Right lobe of liver (tissue), 6 donors: ENCODE measurements around the gene NHLRC4. TPM values are rescaled to one million over a fixed set of nuclear protein-coding genes. Genes with fewer than 3 reads are reported as not detected.
A peak's percentile ranks its signal among the peaks of the same experiment; 100 is the strongest.

Experiments used
- ATAC-seq, 4 donors: fragments of 200-7000 bp; cut with Tn5 transposase; one replicate each; pipeline ENCODE4 v1.9.1; 2020; ENCODE audit warnings: mild to moderate bottlenecking in 4 of 4, moderate library complexity in 4 of 4
- DNase-seq, 3 donors: peaks; one replicate each; pipeline ENCODE4 v3.0.0-alpha.2; 2020
- H3K27ac ChIP-seq, 3 donors: fragments of 200-600 bp; one replicate each; pipeline ENCODE4 v1.8.0; 2022
- H3K27me3 ChIP-seq, 2 donors: fragments of 200-600 bp; one replicate each; pipeline ENCODE4 v1.8.0; 2022
- H3K36me3 ChIP-seq, 4 donors: fragments of 200-600 bp; sonication (generic) in 1 of 4; one replicate each; pipeline versions ENCODE4 v1.5.1 to v1.8.0; 2017 to 2022; ENCODE audit warnings: control low read depth in 1 of 4
- H3K4me1 ChIP-seq, 4 donors: fragments of 200-600 bp; sonication (generic) in 1 of 4; one replicate each; pipeline versions ENCODE4 v1.5.1 to v1.8.0; 2017 to 2022; ENCODE audit warnings: control low read depth in 1 of 4
- H3K4me3 ChIP-seq, 3 donors: fragments of 200-600 bp; one replicate each; pipeline ENCODE4 v1.8.0; 2022
- H3K9me3 ChIP-seq, 4 donors: fragments of 200-600 bp; sonication (generic) in 1 of 4; one replicate each; pipeline versions ENCODE4 v1.5.1 to v1.8.0; 2017 to 2022; ENCODE audit warnings: control low read depth in 1 of 4
- POLR2A ChIP-seq: fragments of 450-650 bp; IDR thresholded peaks from one replicate; pipeline ENCODE4 v1.6.1; 2017; ENCODE audit warnings: antibody characterized with exemption, mild to moderate bottlenecking
- WGBS: methylation state at CpG from one replicate; pipeline ENCODE4 v1.1.6; 2018; ENCODE audit warnings: low coverage, low lambda C conversion rate; ENCODE audit not compliant: insufficient coverage; ENCODE audit errors: missing lambda C conversion rate; 5-methylcytosine and 5-hydroxymethylcytosine counted together
- intact Hi-C, 2 donors: fragments of 100-400 bp; cut with DNase I; formaldehyde crosslinking; loops; one replicate each; pipeline versions ENCODE4 v1.11.2 to v1.14.1; 2022
- total RNA-seq, 6 experiments: library from RNA; depleted of rRNA in 2 of 6; stranded (reverse); fragments of >200 nt in 2 of 6; fragmentation: NEBNext Ultra II Directional in 3 of 6; extraction: Animal tissue kit (Norgen Biotek cat#: 25700) in 3 of 6; gene quantifications; one replicate each; pipeline versions ENCODE4 v1.1.0 to v1.2.4, GENCODE V29; 2016 to 2023
- TF ChIP-seq, protein P1 (sequence below), 4 donors: fragments of 200-600 bp in 3 of 4; fragments of 450-650 bp in 1 of 4; IDR thresholded peaks; one replicate each; pipeline versions ENCODE4 v1.5.1 to v1.8.0; 2016 to 2022; ENCODE audit warnings: antibody characterized with exemption in 4 of 4, mild to moderate bottlenecking in 2 of 4
- donor health status: DM: no; HTN: yes; CAD: no.
- donor health status: DM: no; HTN: no; CAD: no.
- donor health status: DM: no; HTN: no; CAD: no.
- donor health status: DM: no; HTN: yes; CAD: no.
- donor health status: DM: no; HTN: yes; CAD: no.

Gene NHLRC4
- total RNA-seq, 6 experiments from 2014 or later, result 0.12 to 0.33 (median 0.28) TPM; not detected in 1

GRCh38 chr16:520847-521246, 46.0 kb upstream of the NHLRC4 start:
- peaks cover 0 to 2% (median under 1%) of the 10 kb centered on the region in 4 donors for H3K4me1 ChIP-seq
- TF ChIP-seq, protein P1, sequence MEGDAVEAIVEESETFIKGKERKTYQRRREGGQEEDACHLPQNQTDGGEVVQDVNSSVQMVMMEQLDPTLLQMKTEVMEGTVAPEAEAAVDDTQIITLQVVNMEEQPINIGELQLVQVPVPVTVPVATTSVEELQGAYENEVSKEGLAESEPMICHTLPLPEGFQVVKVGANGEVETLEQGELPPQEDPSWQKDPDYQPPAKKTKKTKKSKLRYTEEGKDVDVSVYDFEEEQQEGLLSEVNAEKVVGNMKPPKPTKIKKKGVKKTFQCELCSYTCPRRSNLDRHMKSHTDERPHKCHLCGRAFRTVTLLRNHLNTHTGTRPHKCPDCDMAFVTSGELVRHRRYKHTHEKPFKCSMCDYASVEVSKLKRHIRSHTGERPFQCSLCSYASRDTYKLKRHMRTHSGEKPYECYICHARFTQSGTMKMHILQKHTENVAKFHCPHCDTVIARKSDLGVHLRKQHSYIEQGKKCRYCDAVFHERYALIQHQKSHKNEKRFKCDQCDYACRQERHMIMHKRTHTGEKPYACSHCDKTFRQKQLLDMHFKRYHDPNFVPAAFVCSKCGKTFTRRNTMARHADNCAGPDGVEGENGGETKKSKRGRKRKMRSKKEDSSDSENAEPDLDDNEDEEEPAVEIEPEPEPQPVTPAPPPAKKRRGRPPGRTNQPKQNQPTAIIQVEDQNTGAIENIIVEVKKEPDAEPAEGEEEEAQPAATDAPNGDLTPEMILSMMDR (IDR thresholded peaks at IDR 0.05), result no peak
- no peak for TF ChIP-seq POLR2A
- no peak overlapping the region for H3K27ac ChIP-seq
- no peak for ATAC-seq
- no CpG with 5 or more reads among the region's 13 CpGs for WGBS
- no peak overlapping the region for H3K4me3 ChIP-seq
- intact Hi-C loops, result no loop called here
- H3K27me3 ChIP-seq, result no peaks in the 10 kb centered on the region
- no peak for DNase-seq
- H3K36me3 ChIP-seq, result peaks cover 3 to 36% (median 6%) of the 10 kb centered on the region in 4 donors
- no peaks in the 10 kb centered on the region for H3K9me3 ChIP-seq

DNA sequence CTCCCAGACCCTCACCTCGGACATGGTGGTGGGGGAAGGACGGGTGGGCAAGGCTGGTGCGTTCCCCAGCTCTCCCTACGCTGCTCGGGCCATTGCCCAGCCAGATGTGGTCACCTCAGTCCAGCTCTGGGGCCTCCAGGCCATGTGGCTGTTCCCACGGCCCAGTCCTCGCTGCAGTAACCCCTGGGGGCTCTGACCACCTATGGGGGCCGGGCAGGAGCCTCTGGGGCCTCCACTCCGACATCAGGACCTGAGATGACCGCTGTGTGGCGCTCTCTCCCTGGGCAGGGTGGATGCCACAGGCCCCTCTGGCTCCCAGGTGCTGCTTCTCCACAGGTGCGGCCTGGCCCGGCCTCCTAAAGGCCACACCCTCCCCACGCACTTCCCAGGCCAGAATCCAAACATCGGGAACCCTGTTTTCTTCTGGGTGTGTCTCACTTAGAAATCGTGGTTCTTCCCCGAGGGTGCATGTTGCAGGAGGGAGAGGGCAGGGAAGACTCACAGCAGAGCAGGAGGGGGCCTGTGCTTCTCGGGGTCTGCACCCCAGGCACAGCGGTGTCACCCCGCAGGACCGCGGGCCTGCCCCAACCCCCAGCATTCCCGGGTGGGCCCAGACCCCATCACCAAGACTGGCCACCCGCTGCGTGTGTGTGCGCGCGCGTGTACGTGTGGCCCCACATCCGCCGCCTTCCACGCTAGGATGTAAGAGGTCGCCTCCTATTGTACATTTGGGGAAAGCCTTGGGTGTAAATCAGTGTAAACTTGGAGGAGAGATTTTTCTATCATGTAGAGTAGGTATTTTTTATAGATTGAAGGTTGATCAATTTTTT, 45.2 kb upstream of the NHLRC4 start:
- intact Hi-C loops, result no loop called here
- TF ChIP-seq, protein P1 (IDR thresholded peaks at IDR 0.05), result no peak
- TF ChIP-seq POLR2A, result no peak
- 58% methylated on average over 4 of the region's 34 CpGs for WGBS
- DNase-seq (no peak), ATAC-seq (peak in 1 of 4 donors; percentile 2)
- H3K4me3 ChIP-seq, result no peak overlapping the region
- H3K27ac ChIP-seq, result no peak overlapping the region
- no peaks in the 10 kb centered on the region for H3K27me3 ChIP-seq
- no peaks in the 10 kb centered on the region for H3K9me3 ChIP-seq
- peaks cover 3 to 29% (median 6%) of the 10 kb centered on the region in 4 donors for H3K36me3 ChIP-seq
- H3K4me1 ChIP-seq, result peaks cover 0 to 9% (median 4%) of the 10 kb centered on the region in 4 donors

GRCh38 chr16:522320-523096, 44.3 kb upstream of the NHLRC4 start:
- H3K36me3 ChIP-seq, result peaks cover 3 to 25% (median 5%) of the 10 kb centered on the region in 4 donors
- no peak for ATAC-seq
- TF ChIP-seq POLR2A, result no peak
- TF ChIP-seq, protein P1 (IDR thresholded peaks at IDR 0.05), result no peak
- DNase-seq, result no peak
- WGBS, result 80% methylated on average over 9 of the region's 23 CpGs
- no peaks in the 10 kb centered on the region for H3K9me3 ChIP-seq
- no peak overlapping the region for H3K27ac ChIP-seq
- H3K27me3 ChIP-seq, result no peaks in the 10 kb centered on the region
- intact Hi-C loops, result no loop called here
- H3K4me3 ChIP-seq, result no peak overlapping the region
- H3K4me1 ChIP-seq, result peaks cover 0 to 12% (median 4%) of the 10 kb centered on the region in 4 donors

DNA sequence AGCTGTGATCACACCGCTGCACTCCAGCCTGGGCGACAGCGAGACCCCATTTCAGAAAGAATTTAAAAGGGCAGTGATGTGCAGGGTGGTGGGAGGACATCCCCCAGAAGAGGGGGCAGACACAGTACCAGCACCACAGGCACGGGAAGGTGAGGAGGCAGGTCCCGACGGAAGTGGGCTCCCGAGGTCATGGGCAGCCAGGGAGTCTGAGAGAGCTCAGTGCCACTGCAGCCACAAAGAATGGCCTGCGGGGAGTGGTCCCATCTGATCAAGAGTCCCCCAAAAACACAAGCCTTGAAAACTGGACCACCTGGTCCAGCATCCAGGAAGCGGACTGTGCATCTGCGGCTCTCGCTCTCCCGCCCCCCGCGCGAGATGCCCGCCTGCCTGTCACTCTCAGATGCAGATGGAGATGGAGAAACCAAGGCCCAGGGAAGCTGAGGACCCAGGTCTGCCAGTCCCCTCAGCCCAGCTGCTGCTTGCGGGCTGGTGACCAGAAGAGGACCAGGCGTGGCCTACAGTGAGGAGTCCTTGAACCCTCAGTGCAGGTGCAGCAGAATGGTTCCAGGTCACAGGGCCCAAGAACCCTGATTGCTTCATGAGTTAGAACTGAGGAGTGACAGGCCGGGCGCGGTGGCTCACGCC, 43.6 kb upstream of the NHLRC4 start:
- TF ChIP-seq, protein P1 (IDR thresholded peaks at IDR 0.05), result no peak
- no peak for TF ChIP-seq POLR2A
- Histone ChIP-seq H3K4me3 (no peak overlapping the region), H3K4me1 (peaks cover 0 to 12% (median 4%) of the 10 kb centered on the region in 4 donors), H3K27me3 (no peaks in the 10 kb centered on the region), H3K9me3 (no peaks in the 10 kb centered on the region), H3K27ac (no peak overlapping the region), H3K36me3 (peaks cover 3 to 25% (median 5%) of the 10 kb centered on the region in 4 donors)
- WGBS, result 79% methylated on average over 5 of the region's 22 CpGs
- DNase-seq, result no peak
- ATAC-seq, result no peak
- intact Hi-C loops, result no loop called here
